ENCODE measurements around the gene CEMP1.

The CEMP1 gene

DNA sequence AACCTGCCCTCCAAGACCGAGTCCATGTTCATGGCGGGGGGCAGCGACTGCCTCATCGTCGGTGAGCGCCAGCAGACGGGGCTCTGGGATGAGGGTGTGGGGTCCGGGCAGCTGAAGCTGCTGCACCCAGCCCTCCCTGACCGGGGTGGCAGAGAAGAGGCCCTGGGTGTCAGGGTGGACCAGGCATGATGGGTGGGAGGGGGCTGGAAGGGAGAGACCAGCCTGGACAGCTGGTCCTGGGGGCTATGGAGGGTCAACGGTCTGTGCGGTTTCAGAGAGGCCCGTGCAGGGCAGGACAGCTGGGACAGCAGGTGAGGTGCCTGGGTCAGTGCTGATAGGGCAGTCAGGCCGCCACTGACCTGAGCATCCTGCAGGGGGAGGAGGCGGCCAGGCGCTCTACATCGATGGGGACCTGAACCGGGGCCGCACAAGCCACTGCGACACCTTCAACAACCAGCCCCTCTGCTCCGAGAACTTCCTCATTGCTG lies 30.7 kb downstream of the CEMP1 start:
- DNase-seq = no peak

- DNase-seq = no peak
These were observed 31.2 kb downstream of the CEMP1 start for GRCh38 chr16:2499890-2500429.

DNA sequence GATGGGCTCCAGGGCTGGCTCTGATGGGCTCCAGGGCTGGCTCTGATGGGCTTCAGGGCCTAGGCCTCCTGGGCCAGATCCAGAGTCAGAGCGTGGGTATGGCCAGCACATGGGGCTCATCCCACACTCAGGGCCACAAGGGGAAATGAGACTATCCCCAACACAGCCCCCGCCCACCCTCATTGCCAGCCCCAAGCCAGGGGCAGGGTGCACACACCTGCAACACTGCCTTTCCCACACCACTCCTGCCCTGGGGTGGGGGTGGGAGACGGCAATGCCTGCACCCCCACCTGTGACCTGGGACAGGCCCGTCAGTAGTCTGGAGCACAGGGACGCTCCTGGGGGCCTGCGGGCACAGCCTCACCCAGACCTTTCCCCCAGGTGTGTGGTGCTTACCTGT lies 31.8 kb downstream of the CEMP1 start:
- DNase-seq = no peak

GRCh38 chr16:2498531-2499253 lies 32.5 kb downstream of the CEMP1 start:
- DNase-seq = no peak

DNA sequence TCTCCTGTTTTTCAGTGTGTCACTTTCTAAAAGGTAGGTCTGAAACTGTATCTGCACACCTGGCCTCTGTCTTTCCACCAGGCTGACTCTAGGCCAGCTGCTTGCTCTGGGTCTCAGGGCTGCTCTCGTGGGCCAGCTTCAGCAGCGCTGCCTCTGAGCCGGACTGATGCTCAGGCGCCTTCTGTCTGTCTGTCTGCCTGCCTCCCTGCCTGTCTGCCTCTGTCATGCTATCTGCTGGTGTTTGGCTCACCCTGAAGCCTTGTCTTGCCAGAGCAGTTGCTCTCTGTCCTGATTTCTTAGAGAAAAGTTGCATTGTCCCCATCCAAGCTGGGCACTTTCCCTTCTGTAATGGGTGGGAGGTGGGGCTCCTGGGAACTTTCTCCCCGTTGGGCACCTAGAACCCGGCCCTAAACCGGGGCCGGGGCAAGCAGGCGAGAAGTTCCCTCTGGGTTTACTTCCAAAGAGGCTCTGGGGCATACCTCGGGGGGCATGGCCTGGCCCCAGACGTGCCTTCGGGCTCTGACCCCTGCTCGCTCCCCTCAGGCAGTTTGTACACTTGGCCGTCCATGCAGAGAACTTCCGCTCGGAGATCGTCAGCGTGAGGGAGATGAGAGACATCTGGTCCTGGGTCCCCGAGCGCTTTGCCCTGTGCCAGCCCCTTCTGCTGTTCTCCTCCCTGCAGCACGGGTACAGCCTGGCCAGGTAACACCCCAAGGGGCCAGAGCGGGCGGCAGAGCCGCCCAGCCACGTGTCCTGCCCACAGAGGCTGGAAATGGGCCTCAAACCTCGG lies 33.3 kb downstream of the CEMP1 start:
- DNase-seq = no peak

DNA sequence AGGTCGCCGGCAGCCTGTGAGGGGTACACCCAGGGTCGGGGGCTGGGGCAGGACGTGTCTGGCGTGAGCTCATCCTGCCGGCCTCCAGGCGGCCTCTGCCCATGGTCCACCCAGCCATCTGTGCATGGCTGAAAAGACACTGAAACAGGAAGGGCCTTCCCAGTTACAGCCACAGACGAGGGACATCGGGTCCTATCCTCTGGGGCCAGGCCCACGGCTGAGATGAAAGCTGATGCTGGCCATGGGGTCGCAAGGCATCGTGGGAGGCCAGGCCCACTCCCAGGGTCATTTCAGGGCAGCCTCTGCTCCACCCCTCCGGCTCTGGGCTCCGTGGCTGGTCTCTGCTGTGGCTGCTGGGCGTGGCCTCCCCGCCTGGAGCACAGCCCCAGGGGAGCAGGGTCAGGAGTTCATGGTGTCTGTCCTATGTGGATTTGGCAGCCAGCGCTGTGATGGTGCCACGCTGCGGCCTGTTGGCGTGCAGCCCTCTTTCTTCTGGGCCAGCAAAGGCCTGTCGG lies 34.0 kb downstream of the CEMP1 start:
- no peak for DNase-seq

DNA sequence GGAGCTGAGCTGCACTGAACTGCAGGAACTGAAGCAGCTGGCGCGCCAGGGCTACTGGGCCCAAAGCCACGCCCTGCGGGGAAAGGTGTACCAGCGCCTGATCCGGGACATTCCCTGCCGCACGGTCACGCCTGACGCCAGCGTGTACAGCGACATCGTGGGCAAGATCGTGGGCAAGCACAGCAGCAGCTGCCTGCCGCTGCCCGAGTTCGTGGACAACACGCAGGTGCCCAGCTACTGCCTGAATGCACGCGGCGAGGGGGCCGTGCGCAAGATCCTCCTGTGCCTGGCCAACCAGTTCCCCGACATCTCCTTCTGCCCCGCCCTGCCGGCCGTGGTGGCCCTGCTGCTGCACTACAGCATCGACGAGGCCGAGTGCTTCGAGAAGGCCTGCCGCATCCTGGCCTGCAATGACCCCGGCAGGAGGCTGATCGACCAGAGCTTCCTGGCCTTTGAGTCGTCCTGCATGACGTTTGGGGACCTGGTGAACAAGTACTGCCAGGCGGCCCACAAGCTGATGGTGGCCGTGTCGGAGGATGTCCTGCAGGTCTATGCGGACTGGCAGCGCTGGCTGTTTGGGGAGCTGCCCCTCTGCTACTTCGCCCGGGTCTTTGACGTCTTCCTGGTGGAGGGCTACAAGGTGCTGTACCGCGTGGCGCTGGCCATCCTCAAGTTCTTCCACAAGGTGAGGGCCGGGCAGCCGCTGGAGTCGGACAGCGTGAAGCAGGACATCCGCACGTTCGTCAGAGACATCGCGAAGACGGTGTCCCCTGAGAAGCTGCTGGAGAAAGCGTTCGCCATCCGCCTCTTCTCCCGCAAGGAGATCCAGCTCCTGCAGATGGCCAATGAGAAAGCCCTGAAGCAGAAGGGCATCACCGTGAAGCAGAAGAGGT lies 34.7 kb downstream of the CEMP1 start:
- DNase-seq = no peak

GRCh38 chr16:2495041-2495440 lies 36.2 kb downstream of the CEMP1 start:
- DNase-seq = no peak

DNA sequence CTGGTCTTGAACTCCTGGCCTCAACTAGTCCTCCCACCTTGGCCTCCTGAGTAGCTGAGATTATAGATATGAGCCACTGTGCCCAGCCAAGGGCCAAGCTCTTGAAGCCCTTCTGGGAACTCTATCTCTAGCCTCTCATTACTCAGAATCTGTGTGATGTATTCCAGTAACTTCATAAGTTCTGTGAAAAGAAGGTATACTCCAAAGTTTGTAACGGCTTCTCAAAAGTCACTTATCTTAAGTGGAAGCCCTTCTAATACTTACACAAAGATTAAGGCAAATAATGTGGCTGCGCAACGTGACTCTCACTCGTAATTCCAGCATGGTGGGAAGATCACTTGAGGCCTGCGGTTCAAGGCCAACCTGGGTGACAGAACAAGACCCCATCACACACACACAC lies 36.6 kb downstream of the CEMP1 start:
- no peak for DNase-seq

DNA sequence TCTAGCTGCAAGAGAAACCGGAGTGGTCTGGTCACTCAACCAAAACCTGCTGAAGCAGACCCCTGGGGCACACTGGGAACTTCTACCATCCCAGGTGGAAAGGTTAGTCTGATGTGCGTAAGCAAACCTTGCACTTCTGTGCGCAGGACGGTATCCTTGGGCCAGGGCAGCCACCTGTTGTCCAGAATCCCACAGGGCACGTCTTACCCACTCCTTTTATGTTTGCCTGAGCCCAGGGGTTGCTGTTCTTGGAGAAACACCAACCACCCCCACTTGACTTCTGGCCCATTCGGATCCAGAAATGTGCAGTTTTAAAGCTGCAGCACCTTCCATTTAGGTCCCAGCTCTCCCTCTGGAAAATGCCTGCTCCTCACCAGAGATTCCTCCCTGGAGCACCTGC lies 37.6 kb downstream of the CEMP1 start:
- DNase-seq = no peak

GRCh38 chr16:2492292-2492691 lies 38.9 kb downstream of the CEMP1 start:
- DNase-seq = no peak

DNA sequence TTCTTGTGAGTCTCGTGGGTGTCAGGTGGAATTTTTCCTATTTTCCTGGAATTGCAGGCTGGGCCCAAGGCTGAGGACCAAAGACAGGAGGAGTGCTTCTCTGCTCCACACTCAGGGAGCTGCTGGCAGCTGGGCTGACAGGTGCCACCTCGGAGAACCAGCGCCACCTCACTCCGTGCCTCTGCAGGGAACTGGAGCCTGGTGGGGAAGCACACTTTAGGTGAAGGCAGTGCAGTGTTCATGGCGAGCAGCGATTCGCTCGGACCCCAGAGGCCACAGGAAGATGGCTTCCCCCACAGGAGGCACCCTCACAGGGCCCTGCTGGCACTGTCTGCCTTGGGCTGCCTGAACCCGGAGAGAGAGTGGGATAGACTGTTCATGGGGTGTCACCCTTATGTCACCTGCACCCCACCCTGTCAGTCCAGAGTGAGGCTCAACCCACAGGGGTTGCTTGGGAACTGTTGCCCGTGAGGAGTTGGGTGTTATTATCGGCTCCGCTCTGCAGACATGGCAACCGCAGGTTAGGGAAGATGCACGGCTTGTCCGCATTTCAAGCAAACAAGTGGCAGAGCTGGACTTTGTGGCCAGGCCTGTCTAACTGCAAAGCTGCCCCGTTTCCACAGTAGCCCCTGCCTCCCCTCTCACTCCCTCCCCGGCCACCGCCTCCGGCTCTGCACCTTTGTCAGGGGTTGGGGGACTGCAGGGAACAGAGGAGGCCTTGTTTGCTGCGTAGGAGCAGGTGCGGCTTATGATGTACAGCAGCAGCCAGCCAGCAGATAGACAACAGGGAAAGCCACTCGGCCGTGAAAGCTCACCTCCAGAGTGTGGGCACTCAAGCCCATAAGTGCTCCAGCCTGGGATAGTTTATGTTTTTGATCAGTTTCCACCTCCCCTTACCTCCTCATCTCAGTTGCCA lies 40.8 kb downstream of the CEMP1 start:
- no peak for DNase-seq

- no peak for DNase-seq
These were observed 41.6 kb downstream of the CEMP1 start for GRCh38 chr16:2489581-2489980.

DNA sequence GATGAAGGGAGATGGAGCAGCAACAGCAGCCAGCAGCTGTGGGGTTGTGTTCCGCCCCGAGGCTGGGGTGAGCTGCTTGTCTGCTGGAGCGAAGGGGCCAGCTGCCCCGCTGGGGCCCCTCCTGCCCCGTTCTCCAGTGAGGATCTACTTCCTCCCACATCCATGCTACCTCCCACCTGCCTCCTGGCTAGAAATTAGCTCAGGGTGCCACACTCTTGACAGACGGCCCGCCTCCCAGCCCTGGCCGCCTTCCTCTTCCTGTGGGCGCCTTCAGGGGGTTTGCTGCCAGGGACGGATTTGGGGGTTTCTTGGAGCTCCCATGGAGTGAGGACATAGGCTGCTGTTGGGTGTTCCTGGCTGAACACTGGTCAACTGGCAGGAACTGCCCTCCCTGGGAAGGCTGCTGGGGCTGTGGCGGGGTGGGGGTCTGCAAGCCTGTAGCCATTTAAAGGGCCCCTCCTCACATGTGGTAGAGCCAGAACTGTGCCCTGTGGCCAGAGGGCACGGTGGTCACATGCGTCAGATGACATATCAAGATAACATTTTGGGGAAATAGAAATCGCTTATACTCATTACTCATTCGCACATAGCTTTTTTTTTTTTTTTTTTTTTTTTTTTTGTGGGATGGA lies 43.2 kb downstream of the CEMP1 start:
- DNase-seq = no peak

DNA sequence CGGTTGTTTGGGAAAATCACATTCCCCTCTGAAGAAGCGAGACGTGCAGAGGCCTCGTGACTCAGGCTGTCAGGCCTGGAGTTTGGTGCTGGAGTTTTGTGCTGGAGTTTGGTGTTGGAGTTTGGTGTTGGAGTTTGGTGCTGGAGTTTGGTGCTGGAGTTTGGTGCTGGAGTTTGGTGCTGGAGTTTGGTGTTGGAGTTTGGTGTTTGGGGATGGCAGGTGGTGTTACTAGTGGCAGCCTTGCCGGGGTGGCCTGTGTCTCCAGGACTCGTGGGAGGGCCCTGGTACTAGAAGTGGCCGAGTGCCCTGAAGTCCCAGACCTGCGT lies 43.7 kb downstream of the CEMP1 start:
- DNase-seq = no peak

- DNase-seq = peak; percentile 88
These were observed 44.3 kb downstream of the CEMP1 start for GRCh38 chr16:2486645-2487516.

DNA sequence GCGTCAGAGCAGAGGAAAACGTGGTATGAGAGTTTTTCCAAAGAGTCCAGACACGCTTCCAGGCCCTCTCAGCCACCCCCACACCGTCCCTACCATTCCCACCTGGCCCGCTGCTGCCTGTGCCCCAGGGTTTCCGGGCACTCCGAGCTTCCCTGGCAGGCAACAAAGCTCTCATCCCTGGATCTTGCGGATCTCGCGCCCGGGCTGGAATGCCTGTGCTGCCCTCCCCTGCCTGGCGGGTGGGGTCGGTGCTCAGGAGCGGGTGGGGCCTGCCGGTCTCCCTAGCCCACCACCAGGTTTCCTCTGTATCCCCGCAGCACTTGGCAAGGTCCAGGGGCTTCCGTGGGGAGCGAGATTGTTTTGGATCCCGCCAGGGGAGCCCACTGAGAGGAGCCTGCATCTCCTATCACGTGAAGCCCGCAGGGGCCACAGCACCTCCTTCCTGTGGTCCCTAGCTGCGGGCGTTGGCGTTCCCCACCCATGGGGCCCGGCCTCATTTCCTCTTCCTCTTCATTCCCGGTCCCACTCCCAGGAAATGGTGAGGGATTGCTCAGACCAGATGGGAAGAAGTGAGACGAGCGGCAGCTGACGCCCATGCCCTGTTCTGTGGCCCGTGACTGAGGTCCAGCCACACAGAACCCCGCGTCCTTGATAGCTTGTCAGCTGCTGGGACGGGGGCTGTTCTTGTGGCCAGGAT lies 45.2 kb downstream of the CEMP1 start:
- DNase-seq = no peak

DNA sequence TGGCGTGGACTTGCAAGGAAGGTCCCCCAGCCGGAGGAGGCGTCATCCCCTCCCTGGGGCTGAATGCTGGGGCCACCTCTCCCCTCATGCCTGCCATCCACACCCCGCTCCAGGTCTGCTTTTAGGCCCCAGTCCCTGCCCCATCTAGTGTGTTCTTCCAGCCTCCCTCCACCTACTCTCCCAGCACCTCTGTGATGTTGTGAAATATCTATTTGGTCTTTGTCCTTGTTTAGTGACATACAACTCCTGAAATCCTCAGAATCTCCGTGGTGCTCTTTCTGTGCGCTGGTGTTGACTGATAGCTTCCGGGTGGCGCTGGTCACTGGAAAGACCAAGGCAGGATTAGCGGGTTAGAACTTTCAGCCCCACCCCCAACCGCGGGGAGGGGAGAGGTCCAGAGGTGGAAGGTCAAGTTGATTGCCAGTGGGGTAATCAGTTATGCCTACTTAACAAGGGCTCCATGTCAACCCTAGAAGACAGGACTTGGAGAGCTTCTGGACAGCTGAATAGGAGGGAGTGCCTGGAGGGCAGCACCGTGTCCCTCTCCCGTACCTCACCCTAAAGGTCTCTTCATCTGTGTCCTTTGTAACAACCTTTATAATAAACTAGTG lies 46.2 kb downstream of the CEMP1 start:
- no peak for DNase-seq
